Pulmonary artery endothelial cell (primary cell): ENCODE data around the gene MT1M. TPM values are rescaled to one million over a fixed set of nuclear protein-coding genes. Genes with fewer than 3 reads are reported as not detected.
"Not testable (repeated sequence)": the region's sequence is repeated elsewhere in the genome, so short reads cannot be mapped to it uniquely, and the experiment has no call there.

ENCODE experiments used
- DNase-seq: peaks from one replicate; pipeline ENCODE4 v3.0.0-alpha.2; 2011; ENCODE audit warnings: low read depth, low spot score
- total RNA-seq: library from RNA; depleted of rRNA; stranded (reverse); fragments of >200 nt; gene quantifications from 2 replicates; pipeline ENCODE4 v1.2.3, GENCODE V29; 2014

Gene MT1M
- total RNA-seq, 1 donor from 2014 or later, result 3.5 TPM

DNA sequence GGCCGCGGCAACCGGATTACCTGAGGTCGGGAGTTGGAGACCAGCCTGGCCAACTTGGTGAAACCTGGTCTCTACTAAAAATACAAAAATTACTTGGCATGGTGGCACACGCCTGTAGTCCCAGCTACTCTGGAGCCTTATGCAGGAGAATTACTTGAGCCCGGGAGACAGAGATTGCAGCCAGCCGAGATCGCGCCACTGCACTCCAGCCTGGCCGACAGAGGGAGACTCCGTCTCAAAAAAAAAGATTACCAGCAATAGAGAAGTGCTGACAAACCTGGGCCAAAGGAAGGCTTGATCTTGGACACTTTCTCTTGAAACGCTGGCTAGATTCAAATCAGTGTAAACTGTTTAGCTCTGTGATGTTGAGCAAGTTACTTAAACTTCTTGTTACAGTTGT, 41.5 kb downstream of the MT1M start:
- DNase-seq, result no peak

DNA sequence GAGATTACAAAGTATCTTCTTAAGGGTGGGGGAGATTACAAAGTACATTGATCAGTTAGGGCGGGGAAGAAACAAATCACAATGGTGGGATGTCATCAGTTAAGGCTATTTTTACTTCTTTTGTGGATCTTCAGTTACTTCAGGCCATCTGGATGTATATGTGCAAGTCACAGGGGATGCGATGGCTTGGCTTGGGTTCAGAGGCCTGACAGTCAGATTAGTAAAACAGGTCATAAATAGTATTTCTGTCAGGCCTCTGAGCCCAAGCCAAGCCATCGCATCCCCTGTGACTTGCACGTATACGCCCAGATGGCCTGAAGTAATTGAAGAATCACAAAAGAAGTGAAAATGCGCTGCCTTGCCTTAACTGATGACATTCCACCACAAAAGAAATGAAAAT, 42.1 kb downstream of the MT1M start:
- not testable (repeated sequence) for DNase-seq

DNA sequence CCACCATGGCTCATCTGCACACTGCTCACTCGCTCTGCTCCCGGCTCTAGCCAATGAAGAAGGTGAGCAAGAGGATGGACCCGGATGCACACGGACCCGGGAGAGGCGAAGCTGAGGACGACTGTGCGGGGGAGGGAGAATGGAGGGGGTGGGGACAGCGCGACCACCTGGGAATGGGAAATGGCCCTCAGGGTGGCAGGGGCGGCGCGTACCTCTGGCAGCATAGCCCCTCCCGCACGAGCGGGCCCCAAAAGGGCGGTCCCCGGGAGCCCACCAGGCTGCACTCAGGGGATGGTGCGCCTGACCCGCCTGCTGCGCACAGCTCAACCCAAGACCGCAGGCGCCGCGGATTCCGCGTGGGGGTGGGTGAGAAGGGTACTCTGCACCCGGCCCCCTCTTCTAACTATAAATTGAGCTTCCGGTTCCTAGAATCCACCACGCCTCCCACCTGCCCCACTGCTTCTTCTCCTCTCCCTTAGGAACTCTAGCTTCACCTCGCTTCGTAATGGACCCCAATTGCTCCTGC, 43.3 kb downstream of the MT1M start:
- DNase-seq, result no peak

DNA sequence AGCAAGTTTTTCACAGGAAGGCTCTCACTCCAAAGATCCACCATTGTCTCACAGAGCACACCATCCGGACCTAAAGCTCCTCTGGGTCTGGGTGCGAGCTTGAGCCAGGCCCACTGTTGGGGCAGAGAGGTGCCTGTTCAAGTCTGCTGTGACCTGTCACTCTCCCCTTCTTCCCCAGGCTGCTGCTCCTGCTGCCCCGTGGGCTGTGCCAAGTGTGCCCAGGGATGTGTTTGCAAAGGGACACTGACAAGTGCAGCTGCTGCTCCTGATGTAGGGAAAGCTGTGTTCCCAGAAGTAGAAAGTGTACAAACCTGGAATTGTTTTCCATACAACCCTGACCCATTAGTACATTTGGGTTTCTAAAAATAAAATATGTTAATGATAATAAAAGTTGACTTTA, 45.0 kb downstream of the MT1M start:
- DNase-seq, result no peak

DNA sequence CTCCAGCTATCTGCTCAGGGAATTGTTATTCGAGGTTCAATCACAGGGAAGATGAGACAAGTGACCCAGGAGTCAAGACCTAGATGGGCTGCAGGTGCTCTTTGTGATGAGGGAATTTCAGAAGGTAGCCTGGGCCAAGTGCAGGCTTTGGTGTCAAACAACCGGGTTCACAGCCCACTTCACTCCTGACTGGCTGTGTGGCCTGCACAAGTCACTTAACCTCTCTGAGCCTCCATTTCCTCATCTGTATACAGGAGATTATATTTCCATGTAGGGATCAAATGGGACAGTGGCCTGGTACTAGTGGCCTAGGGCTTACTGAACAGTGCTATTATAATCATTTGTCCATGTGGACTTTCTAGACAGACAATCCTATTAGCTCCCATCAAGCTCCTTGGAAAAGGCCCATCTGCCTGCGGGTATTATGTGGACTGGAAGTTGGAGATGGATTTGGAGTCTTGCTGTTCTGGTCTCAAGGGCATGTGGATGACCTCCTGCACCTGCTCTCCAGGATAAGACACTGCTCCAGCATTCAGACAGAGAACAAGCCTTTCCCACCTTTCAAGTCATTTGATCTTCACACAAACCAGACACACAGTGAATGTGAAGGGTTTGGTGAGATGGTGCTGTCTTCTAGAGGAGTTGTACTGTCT, 46.7 kb downstream of the MT1M start:
- DNase-seq, result no peak

DNA sequence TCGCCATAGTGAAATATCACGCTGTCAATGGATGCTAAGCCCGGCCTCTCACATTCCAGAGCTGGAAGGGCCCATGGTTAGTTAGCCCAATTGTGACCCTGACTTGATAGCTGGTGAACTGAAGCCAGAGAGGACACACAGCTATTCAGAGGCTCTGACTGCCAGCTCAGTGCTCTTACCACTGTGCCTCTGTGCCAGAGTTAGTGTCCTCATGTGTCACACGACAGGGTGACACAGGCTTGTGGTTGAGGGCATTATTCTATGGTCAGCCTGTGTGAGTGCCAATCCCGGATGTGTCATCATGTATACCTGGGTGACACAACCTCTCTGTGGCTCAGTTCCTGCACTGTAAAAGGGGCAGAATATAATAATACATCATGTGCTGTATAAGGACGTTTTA, 47.4 kb downstream of the MT1M start:
- DNase-seq, result no peak

DNA sequence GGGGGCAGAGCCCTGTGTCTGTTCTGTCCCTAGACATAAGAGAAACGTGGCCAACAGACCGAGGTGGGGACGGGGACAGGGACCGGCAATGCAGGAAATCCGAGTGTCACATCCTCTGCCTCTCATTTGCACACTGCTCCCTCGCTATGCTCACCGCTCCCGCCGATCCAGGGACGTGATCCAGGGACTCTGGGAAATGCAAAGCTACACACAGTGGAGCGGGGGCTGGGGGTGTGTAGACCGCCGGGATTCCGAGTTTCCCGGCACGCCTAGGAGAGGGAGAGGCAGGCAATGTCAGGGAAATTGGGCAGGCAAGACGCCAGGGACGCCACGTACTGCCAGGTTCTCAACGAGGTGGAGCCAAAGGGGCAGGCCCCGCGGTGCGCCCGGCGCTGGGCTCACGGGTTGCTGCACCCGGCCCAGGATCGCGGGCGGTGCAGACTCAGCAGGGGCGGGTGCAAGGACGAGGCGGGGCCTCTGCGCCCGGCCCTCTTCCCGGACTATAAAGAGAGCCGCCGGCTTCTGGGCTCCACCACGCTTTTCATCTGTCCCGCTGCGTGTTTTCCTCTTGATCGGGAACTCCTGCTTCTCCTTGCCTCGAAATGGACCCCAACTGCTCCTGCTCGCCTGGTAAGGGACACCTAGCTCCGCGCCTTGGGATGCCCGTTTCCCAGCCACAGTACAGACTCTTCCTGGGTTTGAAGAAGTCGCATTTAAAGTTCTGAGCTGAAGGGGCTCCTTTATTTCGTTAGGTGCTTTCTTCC, 49.7 kb downstream of the MT1M start, which contains the start of gene MT1X:
Gene MT1X, plus strand, starts transcription at position 532 of the 764 bp plus-strand sequence. Its CDS starts 71 bp downstream, at position 603.
- DNase-seq, result peak; percentile 49

DNA sequence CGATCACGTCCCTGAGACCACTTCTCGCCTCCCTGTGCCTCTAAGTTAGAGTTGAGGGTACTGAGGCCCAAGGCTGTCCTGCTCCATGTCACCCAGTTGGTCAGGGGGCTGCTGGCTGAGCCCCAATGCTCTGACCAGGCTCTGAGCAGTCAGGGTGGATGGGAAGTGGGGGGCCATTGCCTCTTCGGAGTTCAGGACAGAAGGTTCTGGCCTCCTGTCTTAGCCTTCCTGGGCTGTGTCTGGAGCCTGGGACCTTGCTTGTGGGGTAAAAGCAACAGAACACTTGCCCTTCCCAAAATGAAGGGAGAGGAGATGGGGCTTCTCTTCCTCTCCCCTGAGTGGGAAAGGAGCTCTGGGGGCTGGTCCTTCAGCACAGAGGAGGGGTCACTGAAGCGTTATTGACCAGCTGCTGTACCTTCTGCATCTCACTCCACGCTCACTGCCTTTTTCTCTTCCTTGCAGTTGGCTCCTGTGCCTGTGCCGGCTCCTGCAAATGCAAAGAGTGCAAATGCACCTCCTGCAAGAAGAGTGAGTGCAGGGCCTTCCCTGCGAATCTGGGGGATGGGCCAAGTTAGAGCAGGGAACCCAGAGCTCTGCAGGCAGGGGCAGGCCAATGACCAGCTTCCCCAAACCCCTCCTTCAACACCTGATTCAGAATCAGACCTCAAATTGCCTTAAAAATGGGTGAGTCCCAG, 50.4 kb downstream of the MT1M start:
- DNase-seq, result no peak

Other genes with a start within 250 kb of the MT1M start
- gene AMFR, start 207.1 kb upstream of the MT1M start, total RNA-seq, result 241 and 263 TPM in 2 replicates
- gene NUDT21, start 181.3 kb upstream of the MT1M start, total RNA-seq, result 135 and 158 TPM in 2 replicates
- 87.0 and 152 TPM in 2 replicates for gene OGFOD1, start 181.1 kb upstream of the MT1M start, total RNA-seq
- 29.7 and 49.2 TPM in 2 replicates for gene BBS2, start 112.6 kb upstream of the MT1M start, total RNA-seq
- not detected in 2 replicates for gene MT4, start 67.6 kb upstream of the MT1M start, total RNA-seq
- not detected in 2 replicates for gene MT3, start 43.1 kb upstream of the MT1M start, total RNA-seq
- gene MT2A, start 24.1 kb upstream of the MT1M start, total RNA-seq, result 227 and 304 TPM in 2 replicates
- 132 and 284 TPM in 2 replicates for gene MT1E, start 6.9 kb upstream of the MT1M start, total RNA-seq
- gene MT1A, start 6.0 kb downstream of the MT1M start, total RNA-seq, result 4.2 and 9.4 TPM in 2 replicates
- not detected in 2 replicates for gene MT1B, start 19.2 kb downstream of the MT1M start, total RNA-seq
- gene MT1F, start 25.3 kb downstream of the MT1M start, total RNA-seq, result 0.59 and 2.4 TPM in 2 replicates
- gene MT1G, start 35.4 kb downstream of the MT1M start, total RNA-seq, result not detected in 2 replicates
- gene MT1H, start 37.2 kb downstream of the MT1M start, total RNA-seq, result not detected in 2 replicates
- 26.1 and 29.9 TPM in 2 replicates for gene MT1X, start 49.8 kb downstream of the MT1M start, total RNA-seq
- gene NUP93, start 97.5 kb downstream of the MT1M start, total RNA-seq, result 111 and 118 TPM in 2 replicates
- not detected in 2 replicates for gene SLC12A3, start 232.5 kb downstream of the MT1M start, total RNA-seq